NCI-H1417 treated with DMSO at 0.1 percent for 48 hours (cell line): ENCODE results near the gene ZNF24.

Experiments used
- DNase-seq: peaks from one replicate; lab custom pipeline; 2025; lab: John Stamatoyannopoulos, UW

Gene ZNF24

GRCh38 chr18:35352778-35353177 is 8.6 kb upstream of the ZNF24 start:
- DNase-seq = no peak

- DNase-seq = no peak
Observed at GRCh38 chr18:35352283-35352682, 8.1 kb upstream of the ZNF24 start.

- no peak for DNase-seq
Observed at GRCh38 chr18:35348001-35348400, 3.8 kb upstream of the ZNF24 start.

- DNase-seq = no peak
Observed at GRCh38 chr18:35345950-35346349, 1.7 kb upstream of the ZNF24 start.

- DNase-seq = no peak
Observed at GRCh38 chr18:35345460-35345921, 1.3 kb upstream of the ZNF24 start.

- no peak for DNase-seq
Observed at GRCh38 chr18:35344736-35345459, 678 bp upstream of the ZNF24 start.

- no peak for DNase-seq
Observed at GRCh38 chr18:35343488-35343935, 708 bp downstream of the ZNF24 start.

- no peak for DNase-seq
Observed at GRCh38 chr18:35337286-35337685, 6.9 kb downstream of the ZNF24 start.

- DNase-seq = no peak
Observed at GRCh38 chr18:35335866-35336265, 8.4 kb downstream of the ZNF24 start.

GRCh38 chr18:35334821-35335220 is 9.4 kb downstream of the ZNF24 start:
- no peak for DNase-seq

- DNase-seq = no peak
Observed at GRCh38 chr18:35334212-35334611, 10.0 kb downstream of the ZNF24 start.

GRCh38 chr18:35331367-35332087 is 12.7 kb downstream of the ZNF24 start:
- no peak for DNase-seq

GRCh38 chr18:35328868-35329267 is 15.4 kb downstream of the ZNF24 start:
- no peak for DNase-seq

- no peak for DNase-seq
Observed at GRCh38 chr18:35326695-35327387, 17.4 kb downstream of the ZNF24 start.

- no peak for DNase-seq
Observed at GRCh38 chr18:35324926-35325655, 19.1 kb downstream of the ZNF24 start.

GRCh38 chr18:35322486-35323458 is 21.4 kb downstream of the ZNF24 start:
- no peak for DNase-seq

- DNase-seq = no peak
Observed at GRCh38 chr18:35311496-35311895, 32.7 kb downstream of the ZNF24 start.

- no peak for DNase-seq
Observed at GRCh38 chr18:35306588-35307250, 37.5 kb downstream of the ZNF24 start.

GRCh38 chr18:35303610-35304009 is 40.6 kb downstream of the ZNF24 start:
- DNase-seq = no peak

GRCh38 chr18:35296060-35296459 is 48.2 kb downstream of the ZNF24 start:
- no peak for DNase-seq
